Kidney (tissue), 14 donors: Measurements from ENCODE around the gene ZDHHC8. TPM values are rescaled to one million over a fixed set of nuclear protein-coding genes. Genes with fewer than 3 reads are reported as not detected.

Source experiments
- DNase-seq, 5 donors: peaks; one replicate each; pipeline ENCODE4 v3.0.0-alpha.2; 2013 to 2020
- FAIRE-seq: peaks from 2 replicates; lab custom pipeline; 2012; peaks lifted over from hg19 to GRCh38; lab: Jason Lieb, UNC
- H3K27ac ChIP-seq, 2 donors: one replicate each; pipeline ENCODE4 v1.7.0; 2013; ENCODE audit warnings: low read depth in 2 of 2, low read length in 2 of 2, inconsistent platforms in 1 of 2
- H3K27me3 ChIP-seq: one replicate; pipeline ENCODE4 v1.7.1; 2013; ENCODE audit warnings: low read length, inconsistent platforms; ENCODE audit not compliant: control insufficient read depth, insufficient read depth
- H3K36me3 ChIP-seq, 3 donors: one replicate each; pipeline versions ENCODE4 v1.7.0 to v1.7.1; 2013; ENCODE audit warnings: low read length in 3 of 3, control low read depth in 1 of 3, inconsistent platforms in 1 of 3; ENCODE audit not compliant: insufficient read depth in 3 of 3, control insufficient read depth in 2 of 3
- H3K4me1 ChIP-seq, 3 donors: one replicate each; pipeline versions ENCODE4 v1.7.0 to v1.7.1; 2013; ENCODE audit warnings: low read length in 3 of 3, inconsistent platforms in 1 of 3, low read depth in 1 of 3; ENCODE audit not compliant: control insufficient read depth in 2 of 3, insufficient read depth in 2 of 3
- H3K4me3 ChIP-seq, 3 donors: one replicate each; pipeline versions ENCODE4 v1.7.0 to v1.8.1; 2013; ENCODE audit warnings: low read length in 3 of 3, control low read depth in 1 of 3, inconsistent platforms in 1 of 3
- H3K9ac ChIP-seq, 3 donors: one replicate each; pipeline versions ENCODE4 v1.7.0 to v1.7.1; 2013; ENCODE audit warnings: low read length in 3 of 3, control low read depth in 1 of 3, inconsistent platforms in 1 of 3
- H3K9me3 ChIP-seq, 3 donors: one replicate each; pipeline versions ENCODE4 v1.7.0 to v1.7.1; 2013; ENCODE audit warnings: low read length in 3 of 3, control low read depth in 1 of 3, inconsistent platforms in 1 of 3; ENCODE audit not compliant: control insufficient read depth in 2 of 3, insufficient read depth in 1 of 3
- CTCF ChIP-seq: IDR thresholded peaks from 3 replicates; pipeline ENCODE4 v1.5.1; 2012; ENCODE audit warnings: mild to moderate bottlenecking, moderate library complexity, borderline replicate concordance; ENCODE audit not compliant: insufficient read depth; ENCODE audit errors: extremely low read depth
- intact Hi-C: fragments of 100-400 bp; cut with DNase I; formaldehyde crosslinking; loops from one replicate; pipeline ENCODE4 v1.11.1; 2022
- polyA plus RNA-seq: library from polyadenylated mRNA; stranded (reverse); fragments of 350-450 nt; fragmentation: Illumina TruSeq; extraction: RNeasy Lipid Tissue Mini Kit (QIAGEN cat#74804); gene quantifications from one replicate; pipeline ENCODE4 v1.2.3, GENCODE V29; 2014; ENCODE audit warnings: low read depth, low replicate concordance; ENCODE audit not compliant: insufficient read depth
- total RNA-seq: library from RNA; stranded (reverse); fragmentation: NEBNext Ultra II Directional; extraction: Animal tissue kit (Norgen Biotek cat#: 25700); gene quantifications from one replicate; pipeline ENCODE4 v1.2.1, GENCODE V29; 2021
- donor health status: control.
- donor health status: control.
- donor health status: control.
- donor health status: control.
- donor health status: control.
- donor health status: DM: yes; HTN: yes; CAD: no.
- donor health status: Normal renal cell carcinoma (clear cell type).

Gene ZDHHC8
- total and polyA plus RNA-seq, 2 donors from 2014 or later = 18.8 to 57.1 TPM

DNA sequence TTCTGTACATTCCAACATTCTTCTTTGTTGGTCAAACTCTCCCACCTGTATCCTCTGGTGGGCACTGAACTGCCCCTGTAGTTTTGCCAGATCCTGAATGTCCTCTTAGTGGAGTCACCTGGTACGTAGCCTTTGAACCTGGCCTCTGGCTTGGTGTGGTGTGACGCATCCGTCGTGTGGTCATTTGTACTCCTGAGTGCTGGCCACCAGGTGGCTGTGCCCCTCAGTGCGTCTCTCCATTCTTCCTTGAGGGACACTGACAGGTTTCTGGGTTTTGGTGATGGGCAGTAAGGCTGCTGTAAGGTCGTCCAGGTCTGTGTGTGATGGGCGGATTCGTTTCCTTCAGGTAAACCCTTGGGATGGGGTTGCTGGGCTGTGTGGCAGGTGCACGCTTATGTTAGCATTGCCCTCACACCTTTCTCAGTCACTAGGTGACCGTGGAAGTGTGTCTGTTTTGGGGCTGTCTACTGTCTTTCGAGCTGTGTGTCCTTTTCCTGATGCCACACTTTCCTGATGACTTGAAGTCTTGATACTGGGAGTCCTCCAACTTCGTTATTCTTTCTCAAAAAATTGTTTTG lies 29.3 kb upstream of the ZDHHC8 start:
- H3K36me3 ChIP-seq = peaks cover 14 to 44% (median 38%) of the 10 kb centered on the region in 3 donors
- intact Hi-C loops = no loop called here
- DNase-seq (peak in 1 of 5 donors; percentile 28), FAIRE-seq (no peak)
- H3K9ac ChIP-seq = no peak overlapping the region
- no peaks in the 10 kb centered on the region for H3K27me3 ChIP-seq
- no peak overlapping the region for H3K4me3 ChIP-seq
- TF ChIP-seq CTCF = no peak
- peaks cover 0 to 7% (median 0%) of the 10 kb centered on the region in 3 donors for H3K4me1 ChIP-seq
- H3K27ac ChIP-seq = no peak overlapping the region
- H3K9me3 ChIP-seq = no peaks in the 10 kb centered on the region

- Histone ChIP-seq H3K27me3 (no peaks in the 10 kb centered on the region), H3K27ac (no peak overlapping the region), H3K9me3 (no peaks in the 10 kb centered on the region), H3K4me3 (no peak overlapping the region), H3K4me1 (peaks cover 0 to 7% (median 0%) of the 10 kb centered on the region in 3 donors), H3K36me3 (peaks cover 5 to 55% (median 47%) of the 10 kb centered on the region in 3 donors), H3K9ac (no peak overlapping the region)
- no peak for TF ChIP-seq CTCF
- intact Hi-C loops = no loop called here
- DNase-seq = peak in 1 of 5 donors; percentile 31
- no peak for FAIRE-seq
Measured at GRCh38 chr22:20105456-20106204, 26.0 kb upstream of the ZDHHC8 start.

- peaks cover 5 to 61% (median 47%) of the 10 kb centered on the region in 3 donors for H3K36me3 ChIP-seq
- DNase-seq (peak in 1 of 5 donors; percentile 56), FAIRE-seq (no peak)
- no peak for TF ChIP-seq CTCF
- no peaks in the 10 kb centered on the region for H3K27me3 ChIP-seq
- no peak overlapping the region for H3K27ac ChIP-seq
- H3K9me3 ChIP-seq = no peaks in the 10 kb centered on the region
- intact Hi-C loops = no loop called here
- H3K4me1 ChIP-seq = peaks cover 0 to 7% (median 0%) of the 10 kb centered on the region in 3 donors
- no peak overlapping the region for H3K4me3 ChIP-seq
- H3K9ac ChIP-seq = no peak overlapping the region
Measured at GRCh38 chr22:20106205-20106848, 25.3 kb upstream of the ZDHHC8 start.
